NK-92 (cell line): ENCODE results near the gene WFIKKN2.
"Not testable (repeated sequence)": the region's sequence is repeated elsewhere in the genome, so short reads cannot be mapped to it uniquely, and the experiment has no call there.

Experiments
- DNase-seq: peaks from one replicate; lab custom pipeline; 2025; ENCODE audit not compliant: unreplicated experiment; lab: John Stamatoyannopoulos, UW

The WFIKKN2 gene

GRCh38 chr17:50835301-50836234 is at the start of gene WFIKKN2:
Gene WFIKKN2, plus strand, starts transcription at chr17:50835586. Its CDS starts 352 bp downstream, at chr17:50835938.
- no peak for DNase-seq

- DNase-seq = no peak
These were observed 49.3 kb upstream of the WFIKKN2 start for GRCh38 chr17:50785946-50786570.

DNA sequence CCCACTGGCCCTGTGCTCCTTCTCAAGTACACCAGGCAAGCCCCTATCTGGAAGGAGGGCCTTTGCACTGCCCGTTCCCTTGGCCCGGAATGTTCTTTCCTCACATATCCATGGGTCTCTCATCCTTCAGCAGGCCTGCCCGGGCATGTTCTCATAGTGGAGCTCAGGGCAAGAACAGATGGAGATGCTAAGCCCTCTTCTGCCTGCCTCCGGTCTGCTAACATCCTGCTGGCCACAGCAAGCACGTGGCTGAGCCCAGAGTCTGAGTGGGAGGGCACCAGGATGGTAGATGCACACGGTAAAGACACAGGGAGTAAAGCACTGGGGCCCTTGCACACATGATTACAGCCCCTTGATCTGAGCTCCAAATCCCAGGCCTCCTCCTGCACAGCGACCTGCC is 48.3 kb upstream of the WFIKKN2 start:
- no peak for DNase-seq

GRCh38 chr17:50790618-50791017 is 44.8 kb upstream of the WFIKKN2 start:
- DNase-seq = no peak

GRCh38 chr17:50792132-50792531 is 43.3 kb upstream of the WFIKKN2 start:
- no peak for DNase-seq

DNA sequence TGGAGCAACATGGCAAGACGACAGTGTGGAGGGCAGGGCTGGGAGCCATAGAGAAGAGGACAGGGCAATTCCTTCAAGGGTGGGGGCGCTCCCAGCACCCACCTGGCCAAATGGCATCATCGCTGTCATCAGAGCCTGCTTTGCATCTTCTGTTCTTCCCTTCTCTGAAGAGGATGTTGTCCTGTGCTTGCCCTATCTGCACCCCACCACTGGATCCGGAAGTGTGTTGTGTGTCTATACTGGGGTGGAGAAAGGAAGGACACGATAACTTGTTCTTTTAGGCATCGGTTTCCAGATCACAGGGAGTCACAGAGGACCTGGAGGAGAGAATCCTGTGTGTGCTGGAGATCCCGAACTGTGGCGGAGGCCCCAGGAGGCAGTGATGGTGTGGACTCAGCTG is 42.4 kb upstream of the WFIKKN2 start:
- no peak for DNase-seq

GRCh38 chr17:50794361-50794760 is 41.0 kb upstream of the WFIKKN2 start:
- DNase-seq = no peak

DNA sequence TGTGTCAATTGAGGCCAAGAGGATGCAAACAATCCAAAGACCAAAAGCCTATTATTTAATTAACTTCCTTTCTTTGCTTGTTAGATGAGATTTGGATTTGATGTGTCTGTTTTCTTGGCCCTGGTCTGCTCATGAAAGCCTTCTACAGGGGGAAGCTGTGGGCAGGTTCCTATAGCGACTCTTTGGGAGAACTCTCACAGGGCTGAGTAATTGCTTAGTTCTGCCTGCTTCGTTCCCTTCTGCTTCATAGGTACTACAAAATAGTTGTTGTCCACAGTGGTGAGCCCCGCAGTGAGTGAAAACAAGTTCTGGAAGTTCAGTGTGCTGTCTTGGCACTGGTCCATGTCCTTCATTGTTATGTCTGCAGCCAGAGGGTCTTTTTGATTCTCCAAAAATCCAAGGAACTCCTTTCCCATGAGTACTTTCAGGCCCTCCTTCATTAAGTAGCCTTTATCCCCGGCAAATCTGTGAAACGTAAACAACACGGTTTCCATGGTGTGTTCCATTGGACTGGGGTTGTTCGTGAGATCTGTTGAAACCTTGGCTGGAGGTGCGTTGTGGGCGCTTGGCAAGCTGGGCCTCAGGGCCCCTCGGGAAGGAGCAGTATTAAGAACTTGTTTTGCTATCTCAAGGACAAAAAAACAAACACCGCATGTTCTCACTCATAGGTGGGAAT is 38.1 kb upstream of the WFIKKN2 start:
- DNase-seq = no peak

GRCh38 chr17:50798424-50799288 is 36.7 kb upstream of the WFIKKN2 start:
- DNase-seq = no peak

GRCh38 chr17:50799582-50799981 is 35.8 kb upstream of the WFIKKN2 start:
- no peak for DNase-seq

- no peak for DNase-seq
These were observed 35.1 kb upstream of the WFIKKN2 start for GRCh38 chr17:50800196-50800700.

DNA sequence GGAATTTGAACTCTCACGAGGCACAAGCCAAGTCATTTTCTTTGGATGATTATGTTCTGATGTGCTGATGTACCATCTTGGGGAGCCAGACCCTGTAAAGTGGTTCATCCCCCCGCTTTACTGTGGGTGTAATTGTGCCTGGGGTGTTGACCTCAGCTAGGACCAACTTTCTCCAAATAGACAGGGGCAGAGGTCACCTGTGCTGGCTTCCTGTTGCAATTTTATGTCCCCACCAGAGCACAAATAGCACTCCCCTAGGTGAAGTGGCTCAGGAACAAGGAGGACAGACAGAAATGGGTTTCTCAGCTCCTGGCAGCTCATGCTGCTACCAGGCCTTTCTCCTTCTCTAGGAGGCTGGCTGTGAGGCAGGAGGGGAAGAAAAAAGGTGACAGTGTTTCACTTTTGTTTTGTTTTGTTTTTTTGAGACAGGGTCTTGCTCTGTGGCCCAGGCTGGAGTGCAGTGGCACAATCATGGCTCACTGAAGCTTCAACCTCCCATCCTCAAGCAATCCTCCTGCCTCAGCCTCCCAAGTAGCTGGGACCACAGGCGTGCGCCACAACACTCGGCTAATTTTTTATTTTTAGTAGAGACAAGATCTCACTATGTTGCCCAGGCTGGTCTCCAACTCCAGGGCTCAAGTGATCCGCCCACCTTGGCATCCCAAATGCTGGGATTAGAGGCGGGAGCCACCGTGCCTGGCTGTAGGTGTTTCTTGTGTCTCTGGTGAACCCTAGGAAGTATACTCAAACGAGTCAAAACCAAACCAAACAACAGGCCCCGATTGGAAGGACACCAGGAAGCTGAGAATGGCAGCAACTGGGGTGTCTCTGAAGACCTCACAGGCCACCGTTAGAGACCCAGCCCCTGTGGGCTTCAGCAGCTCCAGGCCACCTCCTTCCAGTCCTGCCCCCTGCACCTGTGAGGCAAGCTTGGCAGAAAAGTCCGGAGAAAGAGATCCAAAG is 32.5 kb upstream of the WFIKKN2 start:
- DNase-seq = no peak

DNA sequence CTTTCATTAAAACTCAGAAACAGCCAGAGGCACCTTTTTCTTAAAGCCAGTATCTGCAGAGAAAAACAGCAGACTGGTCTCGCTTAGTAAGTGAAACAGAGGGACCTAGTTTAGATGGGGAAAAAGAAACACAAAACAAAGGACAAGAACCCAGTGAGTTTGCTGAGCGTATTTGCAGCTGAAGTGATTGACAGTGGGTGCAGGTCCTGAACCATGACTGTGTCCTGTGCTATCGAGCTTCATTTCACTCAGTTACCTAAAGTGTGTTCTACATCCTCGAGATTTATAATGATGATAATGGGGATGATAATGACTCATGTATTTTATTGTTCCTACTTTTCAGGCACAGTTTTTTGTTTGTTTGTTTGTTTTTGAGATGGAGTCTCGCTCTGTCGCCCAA is 31.7 kb upstream of the WFIKKN2 start:
- DNase-seq = no peak

- not testable (repeated sequence) for DNase-seq
These were observed 30.5 kb upstream of the WFIKKN2 start for GRCh38 chr17:50804749-50805475.

GRCh38 chr17:50805486-50805885 is 29.9 kb upstream of the WFIKKN2 start:
- no peak for DNase-seq

- DNase-seq = no peak
These were observed 29.2 kb upstream of the WFIKKN2 start for GRCh38 chr17:50806141-50806643.

DNA sequence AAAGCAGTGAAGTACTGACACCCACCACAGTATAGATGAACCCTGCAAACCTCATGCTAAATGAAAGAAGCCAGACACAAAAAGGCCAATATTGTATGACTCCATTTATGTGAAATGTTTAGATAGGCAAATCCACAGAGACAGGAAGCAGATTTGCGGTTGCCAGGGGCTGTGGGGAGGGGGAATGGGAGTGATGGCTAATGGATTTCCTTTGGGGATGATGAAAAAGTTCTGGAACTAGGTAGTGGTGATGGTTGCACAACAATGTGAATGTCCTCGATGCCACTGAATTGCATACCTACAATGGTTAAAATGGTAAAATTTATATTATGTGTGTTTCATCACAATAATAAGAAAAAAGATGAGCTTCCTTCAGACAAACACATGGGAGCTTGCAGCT is 28.4 kb upstream of the WFIKKN2 start:
- DNase-seq = no peak

- no peak for DNase-seq
These were observed 27.7 kb upstream of the WFIKKN2 start for GRCh38 chr17:50807675-50808074.

- DNase-seq = no peak
These were observed 27.0 kb upstream of the WFIKKN2 start for GRCh38 chr17:50808413-50808812.
